HG03045 (cell line): ENCODE data around the gene SURF1.
A peak's percentile ranks its signal among the peaks of the same experiment; 100 is the strongest.
"Not testable (repeated sequence)": the region's sequence is repeated elsewhere in the genome, so short reads cannot be mapped to it uniquely, and the experiment has no call there.

Experiments
- ATAC-seq: cut with Tn5 transposase; IDR thresholded peaks from one replicate; pipeline ENCODE4 v1.9.1; 2021; ENCODE audit warnings: mild to moderate bottlenecking, moderate library complexity; ENCODE audit not compliant: unreplicated experiment

SURF1 gene

GRCh38 chr9:133356391-133357091 is at the start of gene SURF1, which contains the start of gene SURF2:
Gene SURF1 (minus strand): TSS chr9:133356487. CDS start chr9:133356453, 34 bp downstream.
Gene SURF2 (plus strand): TSS chr9:133356550. CDS start chr9:133356593, 43 bp downstream.
- ATAC-seq = peak; percentile 57

GRCh38 chr9:133405508-133406438 is 49.5 kb upstream of the SURF1 start:
- no peak for ATAC-seq

GRCh38 chr9:133404454-133405002 is 48.2 kb upstream of the SURF1 start:
- ATAC-seq = no peak

GRCh38 chr9:133403766-133404453 is 47.6 kb upstream of the SURF1 start:
- no peak for ATAC-seq

GRCh38 chr9:133402689-133403088 is 46.4 kb upstream of the SURF1 start:
- no peak for ATAC-seq

GRCh38 chr9:133401588-133401987 is 45.3 kb upstream of the SURF1 start:
- no peak for ATAC-seq

GRCh38 chr9:133400292-133400691 is 44.0 kb upstream of the SURF1 start:
- no peak for ATAC-seq

- ATAC-seq = no peak
These were observed 41.6 kb upstream of the SURF1 start for GRCh38 chr9:133397895-133398294.

GRCh38 chr9:133397370-133397769 is 41.1 kb upstream of the SURF1 start:
- ATAC-seq = no peak

GRCh38 chr9:133396952-133397351 is 40.7 kb upstream of the SURF1 start:
- ATAC-seq = no peak

- ATAC-seq = no peak
These were observed 38.5 kb upstream of the SURF1 start for GRCh38 chr9:133394687-133395271.

- ATAC-seq = no peak
These were observed 37.1 kb upstream of the SURF1 start for GRCh38 chr9:133393399-133393798.

- not testable (repeated sequence) for ATAC-seq
These were observed 36.0 kb upstream of the SURF1 start for GRCh38 chr9:133392308-133392707.

- not testable (repeated sequence) for ATAC-seq
These were observed 35.2 kb upstream of the SURF1 start for GRCh38 chr9:133391449-133391848.

- no peak for ATAC-seq
These were observed 34.4 kb upstream of the SURF1 start for GRCh38 chr9:133390713-133391112.

- ATAC-seq = no peak
These were observed 33.3 kb upstream of the SURF1 start for GRCh38 chr9:133389562-133389961.

- no peak for ATAC-seq
These were observed 32.8 kb upstream of the SURF1 start for GRCh38 chr9:133389025-133389557.

GRCh38 chr9:133387680-133388079 is 31.4 kb upstream of the SURF1 start:
- no peak for ATAC-seq

GRCh38 chr9:133386338-133386737 is 30.1 kb upstream of the SURF1 start:
- ATAC-seq = no peak

- no peak for ATAC-seq
These were observed 29.2 kb upstream of the SURF1 start for GRCh38 chr9:133385452-133385851.
